Measurements from ENCODE around the gene ADCY2.

The ADCY2 gene

GRCh38 chr5:7813007-7813406 lies 417.1 kb downstream of the ADCY2 start:
- no peak for ATAC-seq
- TF ChIP-seq ZNF565 (CRISPR knock-in tag; conservative IDR thresholded peaks at IDR 0.05; ENCODE audit: low read depth) = no peak
- TF ChIP-seq ZNF8 (CRISPR knock-in tag; IDR thresholded peaks at IDR 0.05) = no peak

GRCh38 chr5:7813576-7813975 lies 417.6 kb downstream of the ADCY2 start:
- no peak for TF ChIP-seq TOX (CRISPR knock-in tag; IDR thresholded peaks at IDR 0.05; ENCODE audit: borderline replicate concordance)
- TF ChIP-seq ZFP3 (CRISPR knock-in tag; IDR thresholded peaks at IDR 0.05) = no peak
- no peak for TF ChIP-seq POU6F1 (CRISPR knock-in tag; IDR thresholded peaks at IDR 0.05; ENCODE audit: borderline replicate concordance, low read depth)
- TF ChIP-seq RARB (CRISPR knock-in tag; IDR thresholded peaks at IDR 0.05) = no peak
- no peak for TF ChIP-seq SNAI2 (CRISPR knock-in tag; IDR thresholded peaks at IDR 0.05)
- TF ChIP-seq BACH2 (CRISPR knock-in tag; IDR thresholded peaks at IDR 0.05; ENCODE audit: borderline replicate concordance) = no peak
- no peak for TF ChIP-seq ZNF565 (CRISPR knock-in tag; conservative IDR thresholded peaks at IDR 0.05; ENCODE audit: low read depth)
- no peak for ATAC-seq

- TF ChIP-seq ZNF565 (CRISPR knock-in tag; conservative IDR thresholded peaks at IDR 0.05; ENCODE audit: low read depth) = no peak
- no peak for TF ChIP-seq ZNF70 (CRISPR knock-in tag; IDR thresholded peaks at IDR 0.05)
- no peak for TF ChIP-seq CSRNP3 (CRISPR knock-in tag; IDR thresholded peaks at IDR 0.05)
- TF ChIP-seq POU6F1 (CRISPR knock-in tag; IDR thresholded peaks at IDR 0.05; ENCODE audit: borderline replicate concordance, low read depth) = no peak
- no peak for TF ChIP-seq ZNF8 (CRISPR knock-in tag; IDR thresholded peaks at IDR 0.05)
- TF ChIP-seq TSHZ2 (CRISPR knock-in tag; IDR thresholded peaks at IDR 0.05) = no peak
- no peak for TF ChIP-seq RARB (CRISPR knock-in tag; IDR thresholded peaks at IDR 0.05)
- no peak for TF ChIP-seq PATZ1 (CRISPR knock-in tag; IDR thresholded peaks at IDR 0.05; ENCODE audit: borderline replicate concordance)
- TF ChIP-seq CREB5 (CRISPR knock-in tag; IDR thresholded peaks at IDR 0.05; ENCODE audit: low read depth) = no peak
- TF ChIP-seq SNAI2 (CRISPR knock-in tag; IDR thresholded peaks at IDR 0.05) = no peak
- no peak for TF ChIP-seq ZC3H10 (CRISPR knock-in tag; IDR thresholded peaks at IDR 0.05)
- no peak for TF ChIP-seq PPARA (CRISPR knock-in tag; IDR thresholded peaks at IDR 0.05; ENCODE audit: borderline replicate concordance)
- no peak for TF ChIP-seq ISL1 (CRISPR knock-in tag; IDR thresholded peaks at IDR 0.05)
- TF ChIP-seq BACH2 (CRISPR knock-in tag; IDR thresholded peaks at IDR 0.05; ENCODE audit: borderline replicate concordance) = no peak
- no peak for TF ChIP-seq ARNTL (CRISPR knock-in tag; IDR thresholded peaks at IDR 0.05; ENCODE audit: borderline replicate concordance, low read depth)
- TF ChIP-seq CSDC2 (CRISPR knock-in tag; IDR thresholded peaks at IDR 0.05) = no peak
- ATAC-seq = no peak
These were observed 418.9 kb downstream of the ADCY2 start for GRCh38 chr5:7814816-7815215.

Data from SK-N-SH treated with all-trans-retinoic acid at 6 μM for 48 hours (cell line).